HG02759 (cell line): ENCODE measurements around the gene MAN1A1.

Experiments used
- ATAC-seq: cut with Tn5 transposase; IDR thresholded peaks from one replicate; pipeline ENCODE4 v1.9.1; 2021; ENCODE audit warnings: mild to moderate bottlenecking, moderate library complexity; ENCODE audit not compliant: unreplicated experiment

MAN1A1 gene

DNA sequence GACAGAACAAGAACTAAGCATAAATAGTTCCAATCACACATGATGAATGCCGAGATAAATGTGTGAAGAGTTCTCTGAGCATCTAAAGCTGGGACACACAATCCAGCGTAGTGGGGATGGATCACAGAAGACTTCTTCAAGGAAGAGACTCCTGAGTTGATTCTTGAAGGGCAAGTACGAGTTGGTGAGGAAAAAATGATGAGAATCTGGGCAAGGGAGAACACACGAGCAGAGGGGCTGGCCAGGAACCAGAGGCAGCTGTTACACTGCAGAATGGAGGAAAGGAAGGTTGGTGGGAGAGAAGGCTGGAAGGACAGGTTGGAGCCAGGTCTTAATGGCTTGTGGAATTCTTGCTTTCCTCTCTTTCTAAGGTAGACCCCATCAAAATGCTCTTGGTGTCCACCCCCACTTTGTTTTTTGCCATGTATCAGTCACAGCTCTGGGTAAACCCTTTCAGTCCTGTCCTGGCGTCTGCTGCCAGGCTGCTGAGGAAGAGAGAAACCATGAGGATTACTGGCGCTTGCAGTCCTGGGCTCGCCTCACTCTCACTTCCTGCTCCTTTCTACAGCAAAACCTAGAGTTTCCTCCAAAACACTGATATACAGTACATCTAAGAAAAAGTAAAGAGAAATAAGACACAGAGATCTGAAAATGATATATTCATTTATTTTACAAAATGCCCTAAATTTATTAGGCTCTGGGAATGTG is 143.5 kb downstream of the MAN1A1 start:
- peak; percentile 90 for ATAC-seq

DNA sequence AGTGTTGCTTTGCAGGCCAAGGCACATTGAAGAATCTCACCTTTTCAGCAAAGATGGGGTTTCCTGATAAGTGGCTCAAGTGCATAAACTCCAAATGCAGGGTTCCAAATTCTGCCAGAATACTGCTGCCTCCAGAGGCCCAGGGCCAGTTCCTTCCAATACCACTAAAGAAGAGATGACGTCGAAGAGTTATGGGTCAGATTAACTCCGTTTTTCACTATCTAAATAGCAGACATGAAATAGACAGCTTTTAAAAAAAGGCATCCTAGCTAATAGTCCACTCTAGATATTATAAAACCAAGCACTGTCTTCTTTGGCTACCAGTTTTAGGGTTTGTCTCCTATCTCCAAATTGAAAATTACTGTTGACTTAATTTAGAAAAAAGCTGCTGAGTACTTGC is 144.8 kb downstream of the MAN1A1 start:
- no peak for ATAC-seq

DNA sequence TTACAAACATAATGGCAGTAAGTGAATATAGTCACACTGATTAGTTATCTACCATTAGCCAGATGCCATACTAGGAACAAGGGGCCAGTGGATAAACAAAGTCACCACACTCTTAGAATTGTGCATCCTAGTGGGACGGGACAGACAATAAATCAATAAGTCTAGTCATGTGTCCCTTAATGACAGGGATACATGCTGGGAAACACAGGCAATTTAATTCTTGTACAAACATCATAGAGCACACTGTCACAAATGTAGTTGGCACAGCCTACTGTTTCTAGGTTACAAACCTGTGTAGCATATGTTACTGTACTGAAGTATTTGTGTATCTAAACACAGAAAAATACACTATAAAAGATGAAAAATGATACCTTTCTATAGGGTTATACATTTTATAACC is 148.1 kb downstream of the MAN1A1 start:
- ATAC-seq = no peak

DNA sequence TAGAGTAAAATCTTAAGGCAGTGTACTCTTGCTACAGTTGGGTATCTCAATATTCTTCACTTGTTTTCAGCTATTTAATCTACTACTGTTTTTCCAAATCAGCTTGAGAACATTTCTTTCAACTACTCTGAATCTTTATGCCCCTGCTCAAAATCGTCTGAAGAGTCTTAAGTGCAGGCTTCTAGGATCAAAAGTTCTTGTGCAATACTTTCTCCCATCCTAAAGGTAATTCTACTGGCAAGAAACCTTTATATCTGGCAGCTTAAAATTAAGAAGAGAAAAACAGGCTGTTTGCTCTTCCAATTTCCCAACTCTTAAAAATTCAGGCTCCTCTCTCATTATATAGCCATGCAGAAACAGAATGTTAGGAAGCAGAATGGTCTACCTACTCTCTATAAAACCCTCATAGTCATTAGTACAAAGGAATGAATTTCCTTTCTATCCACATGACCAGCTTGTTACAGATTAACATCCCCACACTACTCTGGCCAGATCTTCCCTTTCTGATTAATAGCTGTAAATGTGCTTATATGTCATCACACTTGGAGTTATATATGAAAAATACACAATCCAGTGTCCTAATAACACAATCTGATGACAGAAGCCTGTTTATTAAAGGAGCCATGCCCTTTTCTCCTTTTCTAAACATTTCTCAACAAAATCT is 148.9 kb downstream of the MAN1A1 start:
- ATAC-seq = no peak

DNA sequence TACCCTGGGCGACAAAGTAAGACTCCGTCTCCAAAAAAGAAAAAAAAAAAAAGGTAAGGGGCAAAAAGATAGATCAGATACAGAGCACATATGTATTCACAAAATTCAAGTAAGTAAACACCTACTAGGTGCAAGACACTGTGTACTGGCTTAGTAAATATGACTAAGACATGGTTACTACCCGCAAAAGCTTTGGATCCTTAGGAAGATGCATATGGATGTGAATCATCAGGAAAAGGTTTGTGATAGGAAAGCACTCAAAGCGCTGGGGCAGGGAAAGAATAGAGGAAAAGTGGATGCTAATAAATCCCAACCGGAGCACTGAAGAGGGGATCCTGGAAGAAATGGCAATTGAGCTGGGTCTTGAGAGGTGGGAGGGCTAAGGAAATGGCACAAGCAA is 152.3 kb downstream of the MAN1A1 start:
- no peak for ATAC-seq

DNA sequence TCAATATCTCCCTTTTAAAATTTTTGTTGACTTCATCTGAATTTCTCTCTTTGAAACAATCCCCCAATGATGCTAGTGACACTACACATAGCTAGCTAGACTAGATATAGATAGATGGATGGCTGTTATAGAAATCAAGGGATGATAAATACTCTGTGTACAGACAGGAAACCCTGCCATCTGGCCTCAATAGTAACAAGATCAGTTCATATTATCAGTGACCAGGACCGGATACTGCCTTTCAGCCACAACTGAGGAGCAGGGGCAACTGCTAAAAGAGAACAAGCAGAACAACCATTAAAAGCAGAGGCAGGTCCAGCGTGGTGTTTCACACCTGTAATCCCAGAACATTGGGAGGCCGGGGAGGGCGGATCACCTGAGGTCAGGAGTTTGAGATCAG is 152.8 kb downstream of the MAN1A1 start:
- ATAC-seq = no peak

DNA sequence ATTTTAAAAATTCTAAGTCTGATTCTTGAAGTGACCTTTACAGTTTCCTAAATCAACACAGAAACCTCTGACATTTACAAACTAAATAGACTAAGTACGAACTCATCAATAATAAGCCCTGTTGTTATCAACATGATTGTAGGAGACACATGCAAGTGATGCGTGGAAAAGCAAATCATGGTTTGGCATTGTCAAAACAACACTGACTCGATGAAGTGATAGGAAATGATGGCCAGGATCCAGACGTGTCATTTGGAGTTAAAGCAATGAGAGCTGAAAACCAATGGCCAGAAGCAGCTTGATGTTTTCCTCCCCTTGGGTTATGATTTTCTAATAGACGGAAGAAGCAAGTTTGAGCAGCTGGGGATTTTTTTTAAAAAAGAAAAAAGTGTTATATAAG is 153.7 kb downstream of the MAN1A1 start:
- ATAC-seq = no peak

DNA sequence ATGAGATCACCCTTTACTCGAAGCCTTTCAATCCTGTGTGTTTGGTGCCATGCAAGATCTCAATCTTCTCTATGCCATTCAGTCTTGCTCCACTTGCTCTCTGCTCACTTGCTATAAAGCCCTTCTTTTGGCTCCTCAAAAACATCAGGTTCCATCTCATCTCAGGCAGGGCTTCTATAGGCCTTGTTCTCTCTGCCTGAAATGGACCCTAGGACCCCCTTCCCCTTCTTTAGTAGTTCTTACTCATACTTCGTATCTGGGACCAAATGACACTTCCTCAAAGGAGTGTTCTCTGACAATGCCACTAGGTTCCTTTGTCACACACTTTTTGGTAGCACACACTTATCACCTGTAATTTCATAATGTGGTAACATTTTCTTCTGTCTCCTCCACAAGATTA is 154.4 kb downstream of the MAN1A1 start:
- ATAC-seq = no peak

DNA sequence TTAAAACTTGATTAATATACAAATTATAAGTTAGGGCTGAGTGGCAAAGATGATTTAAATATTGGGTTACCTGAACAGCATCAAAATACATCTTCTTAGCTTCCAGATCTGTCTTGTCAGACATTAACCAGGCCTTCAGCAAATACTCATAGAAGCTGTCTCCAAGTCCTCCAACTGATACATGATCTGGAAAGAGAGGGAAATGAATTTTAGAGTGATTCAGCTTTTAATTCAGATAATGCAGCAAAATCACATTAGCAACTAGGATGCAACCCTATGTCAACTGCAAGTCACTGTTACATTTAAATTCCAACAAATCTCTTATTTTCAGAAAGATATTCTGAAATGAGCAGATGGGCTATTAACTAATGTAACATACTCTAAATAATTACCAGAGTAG is 155.9 kb downstream of the MAN1A1 start:
- no peak for ATAC-seq

DNA sequence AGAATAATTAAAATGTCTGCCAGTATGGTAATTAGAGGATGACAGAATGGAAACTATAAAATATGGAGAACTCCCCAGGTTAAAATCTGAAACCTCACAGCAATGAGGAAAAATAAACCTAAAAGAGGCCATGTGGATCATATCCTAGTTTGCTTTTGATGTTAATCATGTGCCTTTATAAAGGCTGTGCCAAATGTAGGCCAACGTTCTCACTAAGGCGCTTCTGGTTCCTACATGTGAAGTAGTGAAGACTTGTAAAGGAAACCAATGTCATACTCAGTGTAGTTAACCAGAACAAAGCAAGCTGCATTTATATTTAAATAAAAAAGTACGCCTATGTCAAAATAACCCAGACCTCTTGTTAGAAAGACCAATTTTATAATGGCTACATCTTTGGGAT is 157.4 kb downstream of the MAN1A1 start:
- no peak for ATAC-seq

DNA sequence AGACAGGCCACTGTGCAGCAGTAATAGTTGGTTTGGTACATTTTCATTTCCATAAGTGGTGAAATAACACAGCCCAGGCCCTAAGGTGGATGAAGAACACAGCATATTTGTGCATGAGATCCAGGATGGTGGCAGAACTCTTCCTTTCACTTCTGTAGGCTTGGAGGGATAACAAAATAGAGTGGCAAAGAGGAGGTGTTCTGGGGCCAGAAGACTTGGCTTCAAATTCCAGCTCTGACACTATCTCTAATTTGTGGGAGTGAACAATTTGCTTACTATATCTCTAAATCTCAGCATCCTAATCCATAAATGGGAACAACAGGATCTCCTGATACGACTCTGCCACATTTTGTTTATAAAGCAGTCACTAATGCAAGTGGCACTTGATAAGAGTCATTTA is 159.4 kb downstream of the MAN1A1 start:
- ATAC-seq = no peak

DNA sequence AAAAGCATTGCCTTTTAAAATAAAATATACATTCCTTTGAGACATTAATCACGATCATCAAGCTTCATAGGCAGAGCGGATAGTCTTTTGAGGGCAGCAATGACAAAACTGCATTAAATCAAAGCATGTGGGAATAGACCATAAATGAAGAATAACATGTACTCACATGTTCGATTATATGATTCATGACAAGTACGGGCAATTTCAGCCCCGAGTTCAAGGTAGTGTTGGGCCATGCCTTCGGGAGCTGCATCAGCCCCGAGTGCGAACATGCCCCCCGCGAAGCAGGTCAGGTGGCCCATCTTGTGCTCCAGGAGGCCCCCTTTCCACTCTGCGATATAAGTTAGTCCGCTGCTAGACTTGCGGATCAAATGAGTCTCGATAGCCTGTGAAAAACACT is 160.1 kb downstream of the MAN1A1 start:
- no peak for ATAC-seq

DNA sequence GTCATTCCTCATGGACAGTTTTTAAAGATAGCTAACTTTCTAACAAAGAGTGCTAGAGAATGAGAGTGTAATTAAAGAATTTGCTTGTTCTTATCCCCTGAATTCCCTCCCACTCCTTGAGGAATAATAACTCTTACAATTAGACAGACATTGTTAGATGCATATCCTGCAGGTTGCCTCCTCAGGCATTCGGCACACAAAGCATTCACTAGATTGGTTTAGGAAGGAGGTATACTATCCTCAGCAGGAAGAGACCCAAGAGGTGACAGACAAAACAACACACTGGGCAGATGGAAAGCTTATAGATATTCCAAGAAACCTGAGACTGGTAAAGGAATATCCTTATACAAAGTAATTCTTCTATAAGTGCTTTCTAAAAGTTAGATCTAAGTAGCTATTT is 162.0 kb downstream of the MAN1A1 start:
- ATAC-seq = no peak

DNA sequence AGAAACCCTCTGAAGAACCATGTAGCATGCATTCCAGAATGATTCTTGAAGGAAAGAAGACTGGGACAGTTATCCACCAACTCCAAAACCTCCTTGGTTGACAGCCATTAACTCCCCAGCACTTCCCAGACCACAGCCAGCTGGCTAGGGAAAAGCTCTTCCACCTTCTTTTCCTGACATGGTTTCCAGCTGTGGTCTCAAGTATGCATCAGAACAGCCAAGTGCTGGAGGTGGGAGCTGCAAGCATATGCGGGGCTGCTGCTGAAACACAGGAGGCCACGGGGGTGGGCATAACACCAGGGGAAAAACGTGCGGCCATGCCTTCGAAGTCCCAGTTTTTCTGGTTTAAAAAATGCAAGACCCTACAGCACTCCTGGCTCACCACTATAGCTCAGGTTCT is 163.1 kb downstream of the MAN1A1 start:
- no peak for ATAC-seq

DNA sequence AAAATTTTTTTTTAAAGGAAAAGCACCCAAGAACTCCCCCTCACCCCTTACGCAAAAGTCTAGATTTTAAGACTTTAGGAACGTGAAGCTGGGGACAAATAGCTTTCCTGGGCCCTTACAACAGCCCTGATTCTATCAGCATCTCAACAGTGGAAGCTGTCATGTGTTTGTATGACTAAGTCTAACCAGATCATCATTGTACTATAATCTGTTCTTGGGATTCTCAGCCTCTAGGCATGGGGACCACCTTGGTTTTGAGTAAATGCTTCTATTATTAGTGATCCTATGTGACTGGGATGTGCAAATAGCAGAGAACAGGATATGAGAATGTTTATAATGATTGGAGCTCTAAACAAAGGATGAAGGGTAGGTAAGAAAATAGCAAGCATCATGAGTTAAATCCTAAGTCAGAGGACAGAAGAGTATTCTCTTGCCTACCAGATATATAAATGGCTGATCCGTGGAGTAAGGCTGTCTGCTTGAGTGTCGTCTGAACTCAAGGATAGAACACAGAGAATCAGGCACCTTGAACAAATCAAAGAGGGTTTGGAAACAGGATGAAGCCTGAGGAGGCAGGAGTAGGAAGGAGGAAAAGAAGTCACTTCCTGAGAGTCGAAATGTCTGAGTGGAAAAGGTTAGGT is 165.4 kb downstream of the MAN1A1 start:
- ATAC-seq = no peak

DNA sequence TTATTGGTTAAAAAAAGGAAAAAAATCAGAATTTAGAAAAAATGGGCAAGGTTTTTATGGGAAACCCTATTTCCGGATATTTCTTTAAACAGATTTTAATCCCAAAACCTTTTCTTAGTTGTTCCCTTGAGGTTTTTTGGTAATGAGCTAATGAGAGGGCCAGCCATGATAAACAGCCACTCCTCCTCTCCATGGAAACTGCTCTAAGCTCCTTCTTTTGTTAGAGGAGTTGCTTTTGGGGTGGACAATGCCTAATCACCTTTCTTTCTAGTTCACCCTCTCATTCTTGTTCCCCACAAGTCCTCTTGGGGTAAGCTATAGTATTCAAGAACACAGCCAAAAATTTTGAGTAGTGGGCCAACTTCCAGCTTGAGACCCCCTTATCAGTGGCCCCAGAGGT is 166.1 kb downstream of the MAN1A1 start:
- no peak for ATAC-seq

DNA sequence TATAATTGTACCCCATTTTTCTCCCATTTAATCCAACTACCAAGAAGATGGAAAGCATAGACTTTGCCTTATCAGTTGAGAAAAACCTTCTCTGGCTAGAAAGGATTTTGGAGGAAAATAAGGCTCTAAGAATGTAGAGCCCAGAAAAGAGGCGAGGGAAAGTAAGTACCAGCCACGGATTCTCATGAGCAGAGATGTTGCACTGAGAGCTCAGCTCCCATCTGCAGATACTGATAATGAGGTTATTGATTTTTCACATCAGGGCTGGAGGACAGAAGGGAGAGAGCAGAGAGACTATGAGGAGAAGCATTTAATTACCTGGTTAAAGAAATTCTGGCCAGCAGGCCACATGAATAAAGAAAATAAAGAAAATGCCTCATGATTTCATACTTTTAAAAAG is 166.7 kb downstream of the MAN1A1 start:
- ATAC-seq = no peak

DNA sequence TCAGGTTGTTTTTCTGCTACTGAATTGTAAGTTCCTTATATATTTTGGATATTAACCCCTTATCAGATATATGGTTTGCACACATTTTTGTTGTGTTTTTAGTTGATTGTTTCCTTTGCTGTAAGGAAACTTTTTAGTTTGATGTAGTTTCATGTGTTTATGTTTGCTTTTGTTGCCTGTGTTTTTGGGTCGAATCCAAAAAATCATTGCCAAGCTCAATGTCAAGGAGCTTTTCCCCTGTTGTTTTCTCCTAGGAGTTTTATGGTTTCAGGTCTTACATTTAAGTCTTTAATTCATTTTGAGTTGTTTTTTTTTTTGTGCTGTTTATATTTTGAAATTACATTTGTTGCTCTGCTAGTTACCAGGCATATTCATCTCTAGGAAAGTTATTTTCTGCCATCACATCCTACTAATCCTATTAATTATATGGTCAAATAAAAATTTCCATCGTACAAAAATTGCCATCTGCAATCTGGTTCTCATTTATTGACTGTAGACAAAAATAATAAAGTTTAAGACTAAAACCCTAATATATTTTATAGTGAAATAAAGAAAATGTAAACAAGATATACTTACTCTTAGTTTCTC is 167.3 kb downstream of the MAN1A1 start:
- no peak for ATAC-seq

DNA sequence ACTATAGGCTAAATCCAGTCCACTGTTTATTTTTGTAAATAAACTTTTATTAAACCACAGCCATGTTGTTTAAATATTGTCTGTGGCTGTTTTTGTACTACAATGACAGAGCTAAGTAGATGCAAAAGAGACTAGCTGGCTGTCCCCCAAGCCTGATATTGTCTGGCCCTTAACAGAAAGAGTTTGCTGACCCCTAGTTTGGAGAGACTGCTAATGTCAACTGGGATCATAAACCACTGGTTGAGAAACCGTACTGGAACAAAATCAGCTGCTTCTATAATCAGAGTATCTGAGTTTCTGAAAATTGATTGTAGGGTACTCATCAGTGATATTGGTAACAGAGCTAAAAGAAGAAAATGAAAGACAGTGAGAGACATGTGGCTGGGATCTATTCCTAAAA is 168.5 kb downstream of the MAN1A1 start:
- ATAC-seq = no peak

DNA sequence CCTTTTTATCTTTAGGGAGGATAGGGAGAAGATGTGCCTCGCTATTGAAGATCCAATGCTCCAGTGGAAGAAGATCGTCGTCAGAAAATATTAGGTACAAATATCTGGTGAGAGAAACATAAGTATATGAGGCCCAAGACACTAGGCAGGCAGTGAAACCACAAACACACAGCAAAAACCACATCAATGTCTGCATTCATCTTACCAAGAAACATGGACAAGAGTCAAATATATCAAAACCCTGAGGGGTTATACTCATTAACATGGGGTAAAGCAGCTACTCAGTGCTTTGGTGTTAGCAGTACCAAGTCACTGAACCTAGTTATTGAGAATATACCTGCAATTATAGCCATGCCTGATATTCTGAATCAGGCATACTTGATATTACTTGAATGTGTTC is 169.7 kb downstream of the MAN1A1 start:
- no peak for ATAC-seq

DNA sequence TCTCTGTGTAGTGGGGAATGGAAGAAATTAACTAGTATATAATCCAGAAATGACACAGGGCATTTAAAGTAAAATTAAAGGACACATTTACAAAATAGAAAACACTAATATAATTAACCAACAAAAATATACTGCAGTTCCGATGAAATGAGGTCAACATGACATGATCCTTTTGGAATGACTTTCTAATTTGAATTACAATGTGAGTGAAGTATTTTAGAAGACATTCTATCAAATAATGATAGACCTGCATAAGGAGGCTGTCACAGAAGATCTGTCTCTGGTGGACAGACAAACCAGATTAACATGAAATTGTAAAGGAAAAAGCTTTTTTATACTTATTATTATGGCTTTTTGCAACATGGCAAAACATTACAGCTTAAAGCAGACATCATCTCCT is 170.5 kb downstream of the MAN1A1 start:
- no peak for ATAC-seq

DNA sequence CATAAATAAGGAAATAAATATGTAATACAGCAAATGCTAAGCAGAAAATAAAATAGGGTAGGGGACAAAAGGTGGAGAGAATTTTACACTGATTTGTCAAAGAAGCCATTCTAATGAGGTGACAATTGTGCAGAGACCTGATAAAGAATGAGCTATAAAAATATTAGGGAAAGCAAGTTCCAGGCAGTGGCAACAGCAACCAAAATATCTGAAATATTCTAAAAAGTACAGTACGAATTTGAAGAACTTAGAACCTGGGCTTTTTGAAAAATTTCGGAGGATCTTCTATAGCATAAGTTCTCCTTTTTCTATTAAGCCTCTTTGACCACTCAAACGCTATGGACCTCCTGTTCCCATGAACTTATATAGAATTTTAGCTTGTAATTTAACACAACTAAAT is 173.1 kb downstream of the MAN1A1 start:
- no peak for ATAC-seq
